ENCODE results near the gene ZFHX3. TPM values are rescaled to one million over a fixed set of nuclear protein-coding genes. Genes with fewer than 3 reads are reported as not detected.

The ZFHX3 gene
- total and polyA plus RNA-seq, 2 of the 8 experiments (the other 6 are each of a cell fraction or from before 2014, with no cell fraction given), result 0.08 to 0.99 TPM

DNA sequence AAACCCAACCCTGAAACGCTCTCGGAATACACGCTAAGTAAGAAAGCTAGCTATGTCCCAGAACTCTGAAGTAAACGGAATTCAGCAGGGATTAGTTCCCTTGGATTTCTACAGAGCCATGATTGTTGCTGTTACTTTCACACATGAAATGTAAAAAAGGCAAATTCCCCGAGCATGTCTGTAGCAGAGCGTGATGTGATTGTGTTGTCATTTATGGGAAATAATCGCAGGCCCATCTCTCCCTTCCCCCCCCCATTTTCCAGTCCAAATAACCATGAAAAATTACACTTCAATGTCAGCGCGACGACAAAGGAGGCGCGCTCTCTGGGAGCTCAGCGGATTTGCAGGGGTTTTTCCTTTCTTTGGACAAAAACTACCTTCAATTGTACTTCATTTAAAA, 209.0 kb downstream of the ZFHX3 start (continued):
- TF ChIP-seq, protein P1, sequence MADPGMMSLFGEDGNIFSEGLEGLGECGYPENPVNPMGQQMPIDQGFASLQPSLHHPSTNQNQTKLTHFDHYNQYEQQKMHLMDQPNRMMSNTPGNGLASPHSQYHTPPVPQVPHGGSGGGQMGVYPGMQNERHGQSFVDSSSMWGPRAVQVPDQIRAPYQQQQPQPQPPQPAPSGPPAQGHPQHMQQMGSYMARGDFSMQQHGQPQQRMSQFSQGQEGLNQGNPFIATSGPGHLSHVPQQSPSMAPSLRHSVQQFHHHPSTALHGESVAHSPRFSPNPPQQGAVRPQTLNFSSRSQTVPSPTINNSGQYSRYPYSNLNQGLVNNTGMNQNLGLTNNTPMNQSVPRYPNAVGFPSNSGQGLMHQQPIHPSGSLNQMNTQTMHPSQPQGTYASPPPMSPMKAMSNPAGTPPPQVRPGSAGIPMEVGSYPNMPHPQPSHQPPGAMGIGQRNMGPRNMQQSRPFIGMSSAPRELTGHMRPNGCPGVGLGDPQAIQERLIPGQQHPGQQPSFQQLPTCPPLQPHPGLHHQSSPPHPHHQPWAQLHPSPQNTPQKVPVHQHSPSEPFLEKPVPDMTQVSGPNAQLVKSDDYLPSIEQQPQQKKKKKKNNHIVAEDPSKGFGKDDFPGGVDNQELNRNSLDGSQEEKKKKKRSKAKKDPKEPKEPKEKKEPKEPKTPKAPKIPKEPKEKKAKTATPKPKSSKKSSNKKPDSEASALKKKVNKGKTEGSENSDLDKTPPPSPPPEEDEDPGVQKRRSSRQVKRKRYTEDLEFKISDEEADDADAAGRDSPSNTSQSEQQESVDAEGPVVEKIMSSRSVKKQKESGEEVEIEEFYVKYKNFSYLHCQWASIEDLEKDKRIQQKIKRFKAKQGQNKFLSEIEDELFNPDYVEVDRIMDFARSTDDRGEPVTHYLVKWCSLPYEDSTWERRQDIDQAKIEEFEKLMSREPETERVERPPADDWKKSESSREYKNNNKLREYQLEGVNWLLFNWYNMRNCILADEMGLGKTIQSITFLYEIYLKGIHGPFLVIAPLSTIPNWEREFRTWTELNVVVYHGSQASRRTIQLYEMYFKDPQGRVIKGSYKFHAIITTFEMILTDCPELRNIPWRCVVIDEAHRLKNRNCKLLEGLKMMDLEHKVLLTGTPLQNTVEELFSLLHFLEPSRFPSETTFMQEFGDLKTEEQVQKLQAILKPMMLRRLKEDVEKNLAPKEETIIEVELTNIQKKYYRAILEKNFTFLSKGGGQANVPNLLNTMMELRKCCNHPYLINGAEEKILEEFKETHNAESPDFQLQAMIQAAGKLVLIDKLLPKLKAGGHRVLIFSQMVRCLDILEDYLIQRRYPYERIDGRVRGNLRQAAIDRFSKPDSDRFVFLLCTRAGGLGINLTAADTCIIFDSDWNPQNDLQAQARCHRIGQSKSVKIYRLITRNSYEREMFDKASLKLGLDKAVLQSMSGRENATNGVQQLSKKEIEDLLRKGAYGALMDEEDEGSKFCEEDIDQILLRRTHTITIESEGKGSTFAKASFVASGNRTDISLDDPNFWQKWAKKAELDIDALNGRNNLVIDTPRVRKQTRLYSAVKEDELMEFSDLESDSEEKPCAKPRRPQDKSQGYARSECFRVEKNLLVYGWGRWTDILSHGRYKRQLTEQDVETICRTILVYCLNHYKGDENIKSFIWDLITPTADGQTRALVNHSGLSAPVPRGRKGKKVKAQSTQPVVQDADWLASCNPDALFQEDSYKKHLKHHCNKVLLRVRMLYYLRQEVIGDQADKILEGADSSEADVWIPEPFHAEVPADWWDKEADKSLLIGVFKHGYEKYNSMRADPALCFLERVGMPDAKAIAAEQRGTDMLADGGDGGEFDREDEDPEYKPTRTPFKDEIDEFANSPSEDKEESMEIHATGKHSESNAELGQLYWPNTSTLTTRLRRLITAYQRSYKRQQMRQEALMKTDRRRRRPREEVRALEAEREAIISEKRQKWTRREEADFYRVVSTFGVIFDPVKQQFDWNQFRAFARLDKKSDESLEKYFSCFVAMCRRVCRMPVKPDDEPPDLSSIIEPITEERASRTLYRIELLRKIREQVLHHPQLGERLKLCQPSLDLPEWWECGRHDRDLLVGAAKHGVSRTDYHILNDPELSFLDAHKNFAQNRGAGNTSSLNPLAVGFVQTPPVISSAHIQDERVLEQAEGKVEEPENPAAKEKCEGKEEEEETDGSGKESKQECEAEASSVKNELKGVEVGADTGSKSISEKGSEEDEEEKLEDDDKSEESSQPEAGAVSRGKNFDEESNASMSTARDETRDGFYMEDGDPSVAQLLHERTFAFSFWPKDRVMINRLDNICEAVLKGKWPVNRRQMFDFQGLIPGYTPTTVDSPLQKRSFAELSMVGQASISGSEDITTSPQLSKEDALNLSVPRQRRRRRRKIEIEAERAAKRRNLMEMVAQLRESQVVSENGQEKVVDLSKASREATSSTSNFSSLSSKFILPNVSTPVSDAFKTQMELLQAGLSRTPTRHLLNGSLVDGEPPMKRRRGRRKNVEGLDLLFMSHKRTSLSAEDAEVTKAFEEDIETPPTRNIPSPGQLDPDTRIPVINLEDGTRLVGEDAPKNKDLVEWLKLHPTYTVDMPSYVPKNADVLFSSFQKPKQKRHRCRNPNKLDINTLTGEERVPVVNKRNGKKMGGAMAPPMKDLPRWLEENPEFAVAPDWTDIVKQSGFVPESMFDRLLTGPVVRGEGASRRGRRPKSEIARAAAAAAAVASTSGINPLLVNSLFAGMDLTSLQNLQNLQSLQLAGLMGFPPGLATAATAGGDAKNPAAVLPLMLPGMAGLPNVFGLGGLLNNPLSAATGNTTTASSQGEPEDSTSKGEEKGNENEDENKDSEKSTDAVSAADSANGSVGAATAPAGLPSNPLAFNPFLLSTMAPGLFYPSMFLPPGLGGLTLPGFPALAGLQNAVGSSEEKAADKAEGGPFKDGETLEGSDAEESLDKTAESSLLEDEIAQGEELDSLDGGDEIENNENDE (IDR thresholded peaks at IDR 0.05; ENCODE audit: insufficient replicate concordance, low read length), result no peak
- TF ChIP-seq ZNF274 (IDR thresholded peaks at IDR 0.05; ENCODE audit: borderline replicate concordance, extremely low read depth, low read length) (no peak), EP300 (IDR thresholded peaks at IDR 0.05; ENCODE audit: borderline replicate concordance in 1 of 2, low read depth in 2 of 2, low read length in 2 of 2) (no peak), PHF8 (conservative IDR thresholded peaks at IDR 0.05; ENCODE audit: low read depth, low read length) (no peak), TEAD4 (IDR thresholded peaks at IDR 0.05; ENCODE audit: low read depth, low read length) (no peak)
